ENCODE results near the gene GEMIN5.

- no peak for TF ChIP-seq POLR2AphosphoS5 (IDR thresholded peaks at IDR 0.05; ENCODE audit: low read depth, low read length)
- TF ChIP-seq YY1 (IDR thresholded peaks at IDR 0.05; ENCODE audit: low read depth), result no peak
- no peak for TF ChIP-seq EP300 (IDR thresholded peaks at IDR 0.05; ENCODE audit: borderline replicate concordance in 1 of 2, low read depth in 1 of 2, low read length in 1 of 2)
- TF ChIP-seq, protein P1, sequence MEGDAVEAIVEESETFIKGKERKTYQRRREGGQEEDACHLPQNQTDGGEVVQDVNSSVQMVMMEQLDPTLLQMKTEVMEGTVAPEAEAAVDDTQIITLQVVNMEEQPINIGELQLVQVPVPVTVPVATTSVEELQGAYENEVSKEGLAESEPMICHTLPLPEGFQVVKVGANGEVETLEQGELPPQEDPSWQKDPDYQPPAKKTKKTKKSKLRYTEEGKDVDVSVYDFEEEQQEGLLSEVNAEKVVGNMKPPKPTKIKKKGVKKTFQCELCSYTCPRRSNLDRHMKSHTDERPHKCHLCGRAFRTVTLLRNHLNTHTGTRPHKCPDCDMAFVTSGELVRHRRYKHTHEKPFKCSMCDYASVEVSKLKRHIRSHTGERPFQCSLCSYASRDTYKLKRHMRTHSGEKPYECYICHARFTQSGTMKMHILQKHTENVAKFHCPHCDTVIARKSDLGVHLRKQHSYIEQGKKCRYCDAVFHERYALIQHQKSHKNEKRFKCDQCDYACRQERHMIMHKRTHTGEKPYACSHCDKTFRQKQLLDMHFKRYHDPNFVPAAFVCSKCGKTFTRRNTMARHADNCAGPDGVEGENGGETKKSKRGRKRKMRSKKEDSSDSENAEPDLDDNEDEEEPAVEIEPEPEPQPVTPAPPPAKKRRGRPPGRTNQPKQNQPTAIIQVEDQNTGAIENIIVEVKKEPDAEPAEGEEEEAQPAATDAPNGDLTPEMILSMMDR (IDR thresholded peaks at IDR 0.05), result no peak
- no peak for TF ChIP-seq NFIC (IDR thresholded peaks at IDR 0.05; ENCODE audit: borderline replicate concordance)
- TF ChIP-seq RAD21 (IDR thresholded peaks at IDR 0.05; ENCODE audit: low read length), result no peak
- TF ChIP-seq, protein P2, sequence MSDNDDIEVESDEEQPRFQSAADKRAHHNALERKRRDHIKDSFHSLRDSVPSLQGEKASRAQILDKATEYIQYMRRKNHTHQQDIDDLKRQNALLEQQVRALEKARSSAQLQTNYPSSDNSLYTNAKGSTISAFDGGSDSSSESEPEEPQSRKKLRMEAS (IDR thresholded peaks at IDR 0.05; ENCODE audit: low read depth), result no peak
- TF ChIP-seq FOXM1 (IDR thresholded peaks at IDR 0.05; ENCODE audit: low read depth), result no peak
Observed at GRCh38 chr5:154970759-154971158, 32.7 kb upstream of the GEMIN5 start.
